A172 (cell line): ENCODE measurements around the gene SPSB1. TPM values are rescaled to one million over a fixed set of nuclear protein-coding genes. Genes with fewer than 3 reads are reported as not detected.

ENCODE experiments used
- DNase-seq: peaks from one replicate; pipeline ENCODE4 v3.0.0-alpha.2; 2015; ENCODE audit warnings: low spot score
- total RNA-seq: library from RNA; depleted of rRNA; stranded (reverse); fragments of >200 nt; shearing (Covaris generic); gene quantifications from 2 replicates; pipeline ENCODE4 v1.2.3, GENCODE V29; 2014; rRNA removed

SPSB1 gene
- 8.7 and 15.0 TPM in 2 replicates for total RNA-seq

DNA sequence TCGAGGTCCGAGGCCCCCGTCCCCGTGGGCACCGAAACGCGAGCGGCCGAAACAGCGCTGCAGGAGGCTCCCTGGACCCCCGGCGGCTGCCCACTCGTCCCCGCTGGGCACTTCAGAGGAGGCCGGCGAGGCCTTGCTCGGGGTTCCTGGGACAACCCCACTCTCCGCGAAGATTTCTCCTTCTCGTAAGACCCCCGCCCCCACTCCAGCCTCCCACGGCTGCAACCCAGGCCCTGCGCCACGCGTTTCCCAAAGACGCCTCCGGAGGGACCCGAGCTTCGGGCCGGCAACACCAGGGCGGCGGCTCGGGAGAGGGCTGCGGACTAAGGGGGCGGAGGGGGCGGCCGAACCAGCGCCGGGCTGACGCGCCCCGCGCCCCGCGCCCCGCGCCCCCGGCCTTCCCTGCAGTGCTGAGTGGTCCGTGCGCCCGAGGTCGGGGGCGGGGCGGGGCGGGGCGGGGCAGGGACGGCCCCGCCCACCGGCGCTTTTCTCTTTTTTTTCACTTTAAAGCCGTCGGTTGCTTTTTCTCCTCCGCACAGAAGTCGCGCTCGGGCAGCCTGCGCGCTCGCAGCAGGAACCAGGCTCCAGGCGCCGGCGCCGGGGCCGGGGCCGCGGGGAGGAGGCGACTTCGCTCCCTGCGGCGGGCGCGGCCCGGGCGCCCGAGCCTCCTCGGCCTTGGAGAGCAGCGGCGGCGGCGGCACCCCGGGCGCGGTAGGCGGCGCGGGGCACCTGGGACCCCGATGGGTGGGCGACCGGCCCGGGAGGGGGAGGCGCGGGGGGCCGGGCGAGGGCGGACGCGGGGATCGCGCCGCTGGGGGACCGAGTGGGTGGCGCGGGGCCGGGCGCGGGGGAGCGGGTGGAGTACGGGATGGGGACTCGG lies at the start of gene SPSB1:
Gene SPSB1, plus strand, starts transcription at position 534 of the 880 bp plus-strand sequence. CDS start 62,998 bp downstream, outside the sequence.
- DNase-seq: no peak

DNA sequence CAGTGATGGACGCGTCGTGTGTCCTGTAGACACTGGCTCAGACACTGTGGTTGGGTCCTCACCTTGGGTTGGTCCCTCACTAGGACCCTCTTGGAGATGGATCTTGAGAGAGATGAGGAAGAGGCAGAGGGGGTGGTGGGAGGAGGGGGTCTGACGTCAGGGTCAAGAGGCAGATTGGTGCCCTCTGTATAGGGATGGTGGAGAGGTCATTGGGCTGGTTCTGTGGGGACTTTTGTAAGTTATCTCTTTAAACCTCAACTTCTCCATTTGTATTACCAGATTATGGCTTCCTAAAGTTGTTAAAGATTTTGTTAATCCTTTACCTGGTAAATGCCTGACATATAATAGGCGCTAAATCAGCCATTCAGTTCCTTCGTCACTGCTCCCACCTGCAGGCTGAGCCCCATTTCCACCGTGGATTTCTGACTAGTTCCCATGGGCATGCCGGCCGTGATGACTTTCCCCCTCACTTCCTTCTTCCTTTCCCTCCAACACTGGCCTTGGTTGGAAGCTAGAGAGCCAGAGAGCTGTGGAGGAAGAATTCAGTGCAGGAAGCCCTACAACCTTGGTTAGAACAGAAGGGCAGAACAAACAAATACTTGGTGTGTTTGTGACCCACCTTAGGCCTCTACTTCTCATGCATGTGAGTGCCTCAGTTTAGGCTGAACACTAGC lies 49.5 kb upstream of the SPSB1 start:
- DNase-seq: no peak

DNA sequence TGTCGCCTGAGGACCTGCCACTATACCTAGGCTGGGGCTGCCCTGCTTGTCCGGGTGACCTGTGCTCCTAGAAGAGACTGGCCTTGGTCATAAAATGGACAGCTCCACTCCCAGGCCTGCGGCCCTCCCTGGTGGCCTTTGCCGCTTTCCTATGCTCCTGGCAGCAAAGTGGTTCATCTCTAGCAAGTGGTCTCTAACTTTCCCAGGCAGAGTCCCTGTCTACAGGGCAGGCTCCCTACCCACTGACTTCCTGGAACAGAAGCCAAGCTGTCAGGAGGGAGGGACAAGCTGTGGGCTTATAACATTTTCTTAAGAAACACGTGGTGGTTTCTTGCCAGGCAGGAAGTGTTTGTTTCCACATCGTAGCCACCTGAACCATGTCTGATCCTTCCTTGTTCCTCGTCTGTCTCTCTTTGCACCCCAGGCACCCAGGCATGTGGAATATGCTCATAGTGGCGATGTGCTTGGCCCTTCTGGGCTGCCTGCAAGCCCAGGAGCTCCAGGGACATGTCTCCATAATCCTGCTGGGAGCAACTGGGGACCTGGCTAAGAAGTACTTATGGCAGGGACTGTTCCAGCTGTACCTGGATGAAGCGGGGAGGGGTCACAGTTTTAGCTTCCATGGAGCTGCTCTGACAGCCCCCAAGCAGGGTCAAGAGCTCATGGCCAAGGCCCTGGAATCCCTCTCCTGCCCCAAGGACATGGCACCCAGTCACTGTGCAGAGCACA lies 48.0 kb upstream of the SPSB1 start:
- DNase-seq: no peak

DNA sequence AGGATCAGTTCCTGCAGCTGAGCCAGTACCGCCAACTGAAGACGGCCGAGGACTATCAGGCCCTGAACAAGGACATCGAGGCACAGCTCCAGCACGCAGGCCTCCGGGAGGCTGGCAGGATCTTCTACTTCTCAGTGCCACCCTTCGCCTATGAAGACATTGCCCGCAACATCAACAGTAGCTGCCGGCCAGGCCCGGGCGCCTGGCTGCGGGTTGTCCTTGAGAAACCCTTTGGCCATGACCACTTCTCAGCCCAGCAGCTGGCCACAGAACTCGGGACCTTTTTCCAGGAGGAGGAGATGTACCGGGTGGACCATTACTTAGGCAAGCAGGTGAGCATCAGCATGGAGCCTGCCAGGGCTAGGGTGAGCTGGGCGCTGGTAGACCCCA lies 47.5 kb upstream of the SPSB1 start:
- DNase-seq: no peak

DNA sequence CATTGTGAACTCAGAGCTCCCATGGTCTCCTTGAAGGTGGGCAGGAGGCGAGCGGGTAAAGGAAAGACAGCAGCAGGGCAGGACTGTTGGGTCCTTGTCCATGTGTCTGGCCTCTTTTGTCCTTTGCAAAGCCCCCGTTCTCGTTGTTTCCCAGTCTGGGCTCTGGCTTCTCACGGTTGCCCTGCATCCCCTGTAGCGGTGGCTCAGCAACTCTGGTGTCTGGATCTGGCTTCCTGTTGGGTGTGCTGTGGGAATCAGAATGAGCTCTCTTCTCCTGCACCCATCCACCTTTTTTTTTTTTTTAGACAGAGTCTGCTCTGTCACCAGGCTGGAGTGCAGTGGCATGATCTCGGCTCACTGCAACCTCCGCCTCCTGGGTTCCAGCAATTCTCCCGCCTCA lies 47.0 kb upstream of the SPSB1 start:
- no peak for DNase-seq

DNA sequence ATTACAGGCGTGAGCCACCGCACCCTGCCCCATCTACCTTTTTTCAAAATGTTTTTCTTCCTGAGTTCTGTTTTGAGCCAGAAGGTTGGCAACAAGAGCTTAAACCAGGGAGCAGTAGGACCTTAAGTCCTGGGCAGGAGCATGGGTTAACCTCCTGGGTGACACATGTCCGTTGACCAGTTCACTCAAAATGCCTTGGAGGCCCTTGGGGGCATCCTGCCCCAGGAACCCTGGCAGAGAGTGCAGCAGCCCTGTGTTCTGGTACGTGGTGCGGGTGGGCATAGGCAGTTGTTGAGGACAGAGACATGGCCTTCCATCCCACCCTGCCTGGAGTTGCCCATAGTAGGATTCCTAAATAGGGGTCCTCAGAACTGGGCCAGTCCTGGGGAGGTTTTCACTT lies 46.5 kb upstream of the SPSB1 start:
- no peak for DNase-seq

DNA sequence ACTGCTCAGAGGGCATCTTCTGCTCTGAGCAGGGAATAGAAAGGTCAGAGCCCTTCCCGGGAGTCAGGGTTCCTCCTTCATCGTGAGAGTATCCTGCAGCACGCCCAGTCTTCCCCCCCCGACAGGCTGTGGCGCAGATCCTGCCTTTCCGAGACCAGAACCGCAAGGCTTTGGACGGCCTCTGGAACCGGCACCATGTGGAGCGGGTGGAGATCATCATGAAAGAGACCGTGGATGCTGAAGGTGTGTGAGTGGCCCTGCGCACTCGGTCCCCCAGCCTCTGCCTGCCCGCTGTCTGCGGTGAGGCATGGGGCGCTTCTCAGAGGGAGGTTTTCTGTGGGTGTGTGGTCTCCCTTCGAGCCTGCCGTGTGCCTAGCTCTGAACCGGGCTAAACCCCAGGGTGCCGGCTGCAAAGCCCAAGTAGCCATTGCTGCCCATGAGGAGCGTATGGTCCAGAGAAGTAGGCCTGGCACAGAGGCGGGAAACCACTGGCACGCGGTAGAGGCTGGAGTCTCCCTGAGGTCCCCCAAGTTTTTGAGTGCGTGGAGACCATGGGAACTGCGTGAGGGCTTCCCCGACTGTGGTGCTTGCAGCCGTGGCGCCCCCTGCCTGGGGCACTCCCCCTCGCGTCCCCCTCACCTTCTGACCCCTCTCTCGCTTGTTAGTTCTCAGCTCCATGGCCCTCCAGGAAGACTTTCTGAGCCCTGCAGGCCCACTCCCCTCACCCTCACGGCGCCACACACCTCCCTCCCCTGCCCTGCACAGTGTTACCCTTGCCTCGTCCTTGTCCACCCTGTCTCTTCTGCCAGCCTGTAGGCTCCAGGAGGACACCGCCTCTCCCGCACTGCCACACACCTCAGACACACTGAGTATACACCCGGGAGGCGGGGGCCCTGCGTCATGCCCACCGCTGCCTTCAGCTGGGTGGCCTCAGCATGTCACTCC lies 45.6 kb upstream of the SPSB1 start:
- DNase-seq: no peak

DNA sequence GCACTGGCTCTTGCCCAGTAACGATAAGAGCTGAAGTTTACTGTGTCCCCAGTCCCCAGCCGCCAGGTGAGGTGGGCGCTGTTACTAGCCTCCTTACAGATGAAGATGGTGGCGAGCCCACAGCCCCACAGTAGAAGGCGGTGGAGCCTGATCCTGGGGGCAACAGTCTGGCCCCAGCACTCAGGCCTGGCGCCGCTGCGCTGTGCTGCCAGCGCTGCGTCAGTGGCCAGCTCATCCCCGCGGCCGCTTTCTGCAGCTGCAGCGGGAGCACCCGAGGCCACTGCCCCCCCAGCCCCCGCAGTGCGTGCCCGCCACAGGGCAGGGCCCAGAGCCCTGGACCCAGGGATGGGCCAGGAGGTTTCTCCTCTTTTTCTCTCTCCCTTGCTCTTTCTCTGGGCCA lies 44.8 kb upstream of the SPSB1 start:
- DNase-seq: no peak

DNA sequence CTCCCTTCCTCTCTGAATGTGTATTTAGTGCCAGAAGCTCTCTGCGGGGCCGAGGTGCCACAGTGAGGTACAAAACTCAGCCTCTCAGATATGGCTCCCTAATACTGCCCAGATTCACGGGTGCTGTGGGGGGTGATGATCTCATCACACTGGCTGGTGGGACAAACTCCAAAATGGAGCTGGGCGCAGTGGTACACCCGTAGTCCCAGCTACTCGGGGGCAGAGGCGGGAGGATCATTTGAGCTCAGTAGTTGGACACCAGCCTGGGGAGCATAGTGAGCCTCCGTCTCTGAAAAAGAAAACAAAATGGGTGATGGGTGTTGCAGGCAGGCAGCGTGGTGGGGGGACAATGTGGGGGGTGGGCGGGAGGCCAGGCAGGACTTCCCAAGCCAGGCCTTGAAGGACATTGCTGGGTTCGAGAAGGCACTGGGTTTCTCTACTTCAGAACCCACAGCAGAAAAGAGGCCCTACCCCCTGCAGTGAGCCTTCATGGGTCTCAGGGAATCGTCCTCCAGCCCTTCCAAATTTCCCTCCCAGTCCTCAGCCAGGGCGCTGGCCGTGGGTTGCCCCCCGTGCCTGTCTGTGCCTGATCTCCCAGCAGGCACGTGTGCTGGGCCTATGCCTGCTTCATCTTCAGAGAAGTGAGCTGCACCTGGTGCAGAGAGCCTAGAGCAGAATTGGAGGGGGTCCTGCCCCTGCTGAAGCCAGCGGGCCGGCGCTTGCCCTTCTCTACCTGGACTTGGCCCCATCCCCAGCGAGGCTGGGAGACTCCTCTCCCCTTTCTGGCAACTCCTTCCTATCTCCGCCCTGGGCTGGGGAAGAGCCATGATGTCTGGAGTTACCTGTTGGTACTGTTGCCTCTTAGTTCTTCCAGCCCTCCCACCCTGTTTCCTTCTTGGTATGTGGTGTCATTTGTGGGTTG lies 44.1 kb upstream of the SPSB1 start:
- DNase-seq: no peak

DNA sequence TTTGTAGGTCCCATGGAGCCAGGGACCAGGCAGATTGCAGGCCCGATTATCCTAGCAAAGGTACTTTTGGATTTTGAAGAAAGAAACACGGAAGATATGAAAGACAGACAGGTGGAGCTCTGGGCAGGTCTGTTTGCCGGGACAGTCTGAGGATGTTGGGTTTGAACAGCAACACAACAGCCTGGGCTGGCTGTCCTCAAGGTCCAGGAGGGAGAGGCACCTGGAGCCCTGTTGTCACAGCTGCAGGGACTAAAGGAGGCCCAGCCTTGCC lies 43.5 kb upstream of the SPSB1 start:
- no peak for DNase-seq

DNA sequence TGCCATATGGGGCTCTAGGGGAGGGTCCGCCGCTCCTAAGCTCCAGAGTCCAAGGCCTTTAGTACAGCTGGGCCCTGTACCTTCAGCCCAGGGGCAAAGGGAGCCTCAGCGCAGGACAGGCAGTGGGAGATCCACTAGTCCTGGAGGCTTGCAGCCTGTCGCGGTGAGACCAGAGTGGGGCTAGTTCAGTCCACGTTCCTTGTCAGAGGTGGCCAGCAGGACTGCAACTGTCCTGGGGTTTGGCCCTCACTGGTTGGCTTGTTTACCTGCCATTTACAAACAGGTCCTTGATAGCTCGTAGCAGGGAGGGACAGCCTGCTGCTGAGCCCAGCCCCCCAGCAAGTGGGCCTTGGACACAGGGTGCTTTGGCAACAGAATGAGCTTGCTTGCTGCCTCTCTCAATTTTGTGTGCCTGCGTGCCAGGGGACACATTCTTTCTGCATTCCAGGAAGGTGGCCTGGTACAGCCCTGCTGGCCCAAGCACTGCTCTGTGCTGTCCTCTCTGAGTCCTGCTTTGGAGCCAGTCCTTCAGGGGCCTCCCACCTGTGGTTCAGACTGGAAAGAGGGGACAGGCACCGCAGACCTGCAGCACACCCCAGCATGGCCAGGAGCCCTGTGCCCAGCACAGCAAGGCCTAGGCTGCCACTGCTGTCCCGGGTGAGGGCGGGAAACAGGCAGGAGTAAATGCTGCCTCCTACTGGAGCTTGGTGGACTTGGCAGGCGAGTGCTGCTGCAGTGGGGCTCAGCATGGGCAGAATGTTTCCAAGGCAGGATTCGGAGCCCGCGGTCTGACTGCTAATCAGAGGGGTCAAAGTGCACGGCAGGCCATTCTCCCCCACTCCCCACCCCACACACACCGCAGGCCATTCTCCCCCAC lies 42.9 kb upstream of the SPSB1 start:
- DNase-seq: no peak

DNA sequence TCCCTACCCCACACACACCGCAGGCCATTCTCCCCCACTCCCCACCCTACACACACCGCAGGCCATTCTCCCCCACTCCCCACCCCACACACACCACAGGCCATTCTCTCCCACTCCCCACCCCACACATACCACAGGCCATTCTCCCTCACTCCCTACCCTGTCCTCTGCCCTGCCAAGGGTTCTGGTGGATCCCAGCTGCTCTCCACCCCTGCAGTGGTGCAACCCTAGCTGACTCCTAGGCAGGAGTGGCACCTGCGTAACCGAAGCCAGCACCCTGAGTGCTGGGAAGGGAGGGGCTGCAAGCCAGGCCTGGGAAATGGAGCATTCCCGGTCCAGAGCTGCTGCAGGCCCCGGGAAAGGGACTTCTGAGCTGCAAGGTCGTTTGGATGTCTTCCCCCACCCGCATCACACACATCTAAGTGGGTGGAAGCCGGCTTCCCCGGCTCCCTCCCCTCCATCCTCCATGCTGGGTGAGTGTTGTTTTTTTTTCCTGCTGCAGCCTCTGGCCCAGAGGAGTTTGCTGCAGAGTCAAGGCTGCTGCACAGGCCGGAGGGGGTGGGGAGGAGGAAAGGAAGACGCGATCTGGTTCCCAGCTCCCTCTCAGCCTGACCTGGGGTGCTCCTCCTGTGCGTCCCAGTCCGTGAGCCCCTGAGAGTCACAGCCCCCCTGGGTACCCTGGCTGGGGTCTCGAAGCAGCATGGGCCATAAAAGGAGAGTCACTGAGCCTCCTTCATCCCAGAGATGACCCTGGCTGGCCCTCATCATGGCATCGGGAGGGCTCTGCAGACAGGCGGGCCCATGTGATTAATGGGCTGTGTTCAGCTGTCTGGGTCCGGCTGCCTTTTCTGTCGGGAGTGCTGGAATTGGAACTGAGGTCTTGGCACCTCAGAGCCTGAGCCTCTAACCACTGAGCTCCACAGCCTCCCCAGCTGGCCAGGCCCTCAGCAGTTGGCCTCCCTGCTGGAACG lies 42.0 kb upstream of the SPSB1 start:
- DNase-seq: no peak

DNA sequence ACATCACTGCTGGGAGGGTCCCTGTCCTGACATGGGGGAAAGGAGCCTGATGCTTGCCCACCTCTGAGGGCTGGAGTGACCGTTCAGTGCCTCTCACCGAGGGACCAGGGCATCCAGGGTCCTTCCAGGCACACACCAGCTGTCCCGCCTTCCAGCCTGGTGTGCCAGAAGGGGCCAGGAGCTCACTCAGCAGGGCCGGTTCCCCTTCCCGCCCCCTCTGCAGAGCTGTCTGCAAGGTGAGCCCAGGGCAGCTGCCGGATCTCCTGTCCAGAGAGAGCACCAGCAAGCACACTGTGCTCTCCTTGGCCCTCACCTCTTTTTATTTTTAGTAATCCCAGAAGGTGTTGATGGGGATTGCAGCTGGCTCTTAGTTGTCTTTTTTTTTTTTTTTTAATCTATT lies 41.2 kb upstream of the SPSB1 start:
- DNase-seq: no peak

DNA sequence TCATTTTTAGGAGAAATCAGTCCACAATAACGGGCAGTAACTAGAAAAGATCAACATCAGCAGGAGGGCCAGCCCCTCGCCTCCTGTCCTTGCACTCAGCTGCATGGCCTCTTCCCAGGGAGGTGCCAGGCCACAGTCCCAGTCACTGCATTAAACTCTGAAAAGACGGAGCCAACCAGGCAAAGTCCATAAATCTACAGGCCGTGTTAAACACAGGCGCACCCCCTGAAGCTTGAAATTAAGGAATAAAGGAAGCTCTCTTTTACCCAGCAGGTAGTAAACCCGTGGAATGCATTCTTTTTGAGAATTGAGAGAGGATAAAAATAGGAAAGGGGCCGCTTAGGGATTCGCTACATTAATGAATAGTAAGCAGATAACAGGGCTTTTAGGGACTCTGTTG lies 39.7 kb upstream of the SPSB1 start:
- no peak for DNase-seq

DNA sequence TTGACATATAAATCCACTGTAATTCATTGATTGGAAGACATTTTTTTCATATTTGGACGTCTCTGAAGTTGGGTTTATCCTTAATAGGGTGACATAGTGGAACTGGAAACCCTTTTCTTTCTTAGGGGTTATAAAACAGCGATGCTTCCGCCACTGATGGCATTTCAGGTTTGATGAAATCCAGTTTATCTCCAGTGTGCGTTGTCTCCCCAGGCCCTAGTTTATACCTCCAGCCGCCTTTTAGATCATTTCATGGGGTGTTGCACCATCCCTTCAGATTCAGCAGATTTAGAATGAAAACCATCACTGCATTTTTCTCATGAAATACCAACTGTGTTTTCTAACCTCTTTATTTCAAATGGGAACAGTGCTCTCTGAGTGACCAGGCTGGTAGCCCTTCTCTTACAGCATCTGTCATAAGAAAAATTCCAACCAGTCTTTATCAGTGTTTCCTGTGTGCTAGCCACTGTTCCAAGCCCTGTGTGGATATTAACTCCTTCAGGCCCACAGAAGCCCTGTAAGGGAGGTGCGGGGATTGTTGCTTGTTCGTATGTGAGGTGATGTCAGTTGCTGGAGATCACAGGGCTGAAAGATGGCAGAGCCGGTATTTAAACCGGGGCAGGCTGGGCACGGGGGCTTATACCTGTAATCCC lies 39.1 kb upstream of the SPSB1 start:
- no peak for DNase-seq

DNA sequence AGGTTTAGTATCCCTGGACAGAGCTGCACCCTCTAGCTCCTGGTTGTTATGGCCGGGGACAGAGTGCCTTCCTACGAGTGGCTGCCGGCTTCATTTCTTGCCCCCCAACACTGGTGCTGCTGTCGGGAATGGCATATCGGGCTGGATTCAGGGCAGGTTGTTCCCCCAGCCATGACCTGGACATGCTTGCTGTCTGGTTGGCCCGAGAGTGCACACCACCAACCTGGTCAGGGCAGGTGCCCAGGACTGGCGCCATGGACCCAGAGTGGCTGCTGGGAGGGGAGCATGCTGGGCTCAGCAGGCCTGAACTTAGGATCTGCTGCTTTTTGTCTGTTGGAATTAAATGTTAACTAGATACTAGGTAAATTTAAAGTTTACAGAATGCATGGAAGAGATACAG lies 36.4 kb upstream of the SPSB1 start:
- DNase-seq: no peak

DNA sequence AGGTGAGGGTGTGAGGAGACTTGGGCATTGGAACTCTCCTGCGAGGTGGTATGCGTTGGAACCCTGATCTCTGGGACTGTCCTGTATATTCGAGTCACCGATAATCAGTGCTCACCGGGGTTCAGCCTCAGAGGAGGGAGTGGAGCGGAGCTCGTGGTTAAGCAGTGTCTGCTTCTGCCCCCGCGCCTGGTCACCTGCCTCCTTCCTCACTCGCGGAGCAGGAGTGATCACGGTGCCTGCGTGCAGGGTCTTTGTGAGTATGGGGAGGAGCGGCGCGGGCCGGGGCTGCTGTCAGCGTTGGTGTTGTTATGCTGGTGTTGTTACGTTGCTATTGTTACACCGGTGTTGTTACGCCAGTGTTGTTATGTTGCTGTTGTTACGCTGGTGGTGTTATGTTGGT lies 34.8 kb upstream of the SPSB1 start:
- DNase-seq: no peak

DNA sequence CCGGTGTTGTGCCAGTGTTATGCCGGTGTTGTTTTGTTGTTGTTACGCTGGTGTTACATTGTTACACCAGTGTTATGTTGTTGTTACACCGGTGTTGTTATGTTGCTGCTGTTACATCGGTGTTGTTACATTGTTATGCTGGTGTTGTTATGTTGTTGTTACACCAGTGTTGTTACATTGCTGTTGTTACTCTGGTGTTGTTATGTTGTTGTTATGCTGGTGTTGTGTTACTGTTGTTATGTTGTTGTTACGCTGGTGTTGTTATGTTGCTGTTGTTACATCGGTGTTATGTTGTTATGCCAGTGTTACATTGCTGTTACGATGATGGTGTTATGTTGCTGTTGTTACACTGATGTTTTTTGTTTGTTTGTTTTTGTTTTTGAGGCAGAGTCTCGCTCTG lies 34.1 kb upstream of the SPSB1 start:
- no peak for DNase-seq
